Stimulated activated CD4-positive, alpha-beta T cell treated with anti-CD3 and anti-CD28 coated beads, Interleukin-4, amount 100 ng/mL, for 4 hours (primary cell): ENCODE data around the gene FOXRED2.
A peak's percentile ranks its signal among the peaks of the same experiment; 100 is the strongest.
"Not testable (repeated sequence)": the region's sequence is repeated elsewhere in the genome, so short reads cannot be mapped to it uniquely, and the experiment has no call there.

Experiments
- DNase-seq, 2 experiments: peaks; one replicate each; pipeline ENCODE4 v3.0.0-alpha.2; 2020

FOXRED2 gene

GRCh38 chr22:36469094-36469710 lies 37.6 kb downstream of the FOXRED2 start:
- DNase-seq, result no peak

DNA sequence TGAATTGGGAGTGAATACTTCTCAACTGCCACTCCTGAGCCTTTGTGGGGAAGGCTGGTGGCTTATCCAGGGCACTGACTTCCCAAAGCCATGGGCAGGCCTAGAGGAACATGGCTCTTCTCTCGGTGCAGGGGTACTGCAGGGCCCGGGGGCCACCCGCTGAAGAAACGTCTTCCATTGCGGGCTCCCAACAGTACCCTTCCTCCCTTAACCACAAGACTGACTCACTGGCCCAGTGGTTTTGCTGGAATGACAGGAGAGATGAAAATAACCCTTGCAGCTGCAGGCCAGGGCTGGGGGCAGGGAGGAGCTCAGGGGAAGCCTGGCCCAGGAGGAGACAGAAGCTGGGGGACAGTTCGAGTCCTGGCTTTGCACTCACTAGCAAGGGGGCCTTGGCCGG lies 38.9 kb downstream of the FOXRED2 start:
- no peak for DNase-seq

DNA sequence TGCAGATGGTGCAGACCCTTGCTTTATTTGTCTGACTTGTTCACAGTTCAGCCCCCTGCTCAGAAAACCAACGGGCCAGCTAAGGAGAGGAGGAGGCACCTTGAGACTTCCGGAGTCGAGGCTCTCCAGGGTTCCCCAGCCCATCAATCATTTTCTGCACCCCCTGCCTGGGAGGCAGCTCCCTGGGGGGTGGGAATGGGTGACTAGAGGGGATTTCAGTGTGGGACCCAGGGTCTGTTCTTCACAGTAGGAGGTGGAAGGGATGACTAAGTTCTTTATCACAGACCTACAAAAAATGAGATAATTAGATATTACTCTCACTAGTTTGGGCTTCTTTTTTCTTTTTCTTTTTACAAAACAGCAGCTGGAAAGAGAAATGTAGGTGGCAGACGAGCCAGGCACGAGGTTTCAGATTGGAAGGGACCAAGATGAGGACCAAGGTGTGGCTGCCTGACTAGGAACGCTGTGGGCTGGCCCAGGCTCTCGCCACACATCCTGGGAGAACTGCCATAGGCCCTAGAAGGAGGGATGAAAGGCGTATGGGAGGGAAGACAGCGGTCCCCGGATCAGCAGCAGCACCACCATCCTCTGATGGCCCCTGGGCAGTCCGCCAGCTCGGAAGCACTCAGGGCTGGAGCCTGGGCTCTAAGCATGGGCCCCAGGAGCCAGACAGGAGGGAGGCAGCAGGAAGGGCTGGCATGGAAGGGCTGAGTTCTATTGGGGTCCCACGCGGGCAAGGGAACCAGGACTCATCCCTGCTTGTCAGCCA lies 39.6 kb downstream of the FOXRED2 start:
- peak in 1 of 2 experiments; percentile 16 for DNase-seq

DNA sequence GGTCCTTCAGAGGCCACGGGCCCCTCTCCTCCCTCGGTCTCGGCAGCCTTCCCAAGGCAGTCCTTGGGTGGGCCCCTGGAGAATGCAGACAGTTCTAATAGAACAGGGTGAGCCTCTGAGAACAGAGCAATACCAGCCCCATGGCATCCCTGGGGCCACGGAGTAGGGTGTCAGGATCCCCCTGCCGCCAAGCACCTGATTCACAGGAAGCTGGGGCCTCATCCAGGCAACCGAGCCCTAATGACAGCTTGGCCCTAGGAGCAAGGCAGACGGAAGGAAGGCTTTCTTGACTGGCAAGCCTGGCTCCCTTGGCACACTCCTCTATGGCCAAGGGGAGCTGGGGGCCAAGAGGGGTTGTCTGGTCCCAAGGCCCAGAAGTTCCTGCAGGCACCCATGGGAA lies 40.6 kb downstream of the FOXRED2 start:
- no peak for DNase-seq

DNA sequence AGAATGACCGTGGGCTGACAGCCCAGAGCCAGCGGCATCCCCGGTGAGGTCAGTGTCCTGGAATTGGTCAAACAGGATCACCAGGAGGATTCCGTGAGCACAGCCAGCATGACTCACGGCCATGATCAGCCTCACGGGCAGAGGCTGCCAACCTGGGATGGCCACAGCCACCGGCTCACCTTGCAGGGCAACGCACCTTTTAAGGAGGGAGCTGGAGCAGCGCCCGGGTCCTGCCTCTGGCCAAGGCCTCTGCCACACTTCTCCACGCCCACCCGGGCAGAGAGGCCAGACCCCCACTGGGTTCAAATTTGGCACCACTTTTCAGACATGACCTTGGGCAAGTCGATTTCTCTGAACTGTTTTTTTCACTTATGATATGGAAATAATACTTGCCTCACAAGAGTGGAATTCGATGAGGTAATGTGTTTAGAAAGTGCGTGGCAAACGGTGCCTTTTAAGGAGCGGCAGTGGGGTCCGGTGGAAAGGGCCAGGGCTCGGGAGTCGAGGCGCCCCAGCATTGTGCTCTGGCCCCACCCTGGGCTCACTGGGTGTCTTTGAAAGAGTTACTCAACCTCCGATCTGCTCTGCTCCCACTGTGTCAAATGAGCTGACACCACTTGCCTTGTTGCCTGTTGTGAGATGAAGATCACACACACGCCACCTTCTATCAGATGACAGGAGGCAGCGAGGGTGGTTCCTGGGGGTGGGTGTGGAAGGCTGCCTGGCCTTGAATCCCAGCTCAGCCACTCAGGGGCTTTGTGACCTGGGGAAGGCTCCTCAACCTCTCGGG lies 41.4 kb downstream of the FOXRED2 start:
- no peak for DNase-seq

- DNase-seq, result no peak
These were observed 42.1 kb downstream of the FOXRED2 start for GRCh38 chr22:36464715-36465231.

DNA sequence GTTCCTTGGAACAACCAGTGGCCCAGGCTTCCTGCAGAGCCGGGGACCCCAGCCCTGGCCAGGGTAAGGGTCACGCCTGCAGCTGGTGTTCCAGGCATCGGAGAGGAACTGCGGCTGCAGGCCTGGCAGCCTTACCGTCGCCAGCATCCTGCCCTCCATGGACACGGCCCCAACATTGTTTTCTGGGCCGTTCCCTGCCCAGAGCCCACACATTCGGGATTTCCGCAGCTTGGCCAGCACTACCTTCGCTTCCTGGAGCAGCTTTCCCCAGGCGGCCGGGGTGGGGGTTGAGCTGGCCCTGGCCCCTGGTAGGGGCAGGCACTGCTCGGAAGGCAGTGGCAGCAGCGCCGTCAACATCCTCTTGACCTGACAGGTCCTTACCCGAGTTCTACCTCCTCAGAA lies 43.1 kb downstream of the FOXRED2 start:
- no peak for DNase-seq

- no peak for DNase-seq
These were observed 44.9 kb downstream of the FOXRED2 start for GRCh38 chr22:36461665-36462649.

GRCh38 chr22:36460202-36460601 lies 46.6 kb downstream of the FOXRED2 start:
- no peak for DNase-seq

DNA sequence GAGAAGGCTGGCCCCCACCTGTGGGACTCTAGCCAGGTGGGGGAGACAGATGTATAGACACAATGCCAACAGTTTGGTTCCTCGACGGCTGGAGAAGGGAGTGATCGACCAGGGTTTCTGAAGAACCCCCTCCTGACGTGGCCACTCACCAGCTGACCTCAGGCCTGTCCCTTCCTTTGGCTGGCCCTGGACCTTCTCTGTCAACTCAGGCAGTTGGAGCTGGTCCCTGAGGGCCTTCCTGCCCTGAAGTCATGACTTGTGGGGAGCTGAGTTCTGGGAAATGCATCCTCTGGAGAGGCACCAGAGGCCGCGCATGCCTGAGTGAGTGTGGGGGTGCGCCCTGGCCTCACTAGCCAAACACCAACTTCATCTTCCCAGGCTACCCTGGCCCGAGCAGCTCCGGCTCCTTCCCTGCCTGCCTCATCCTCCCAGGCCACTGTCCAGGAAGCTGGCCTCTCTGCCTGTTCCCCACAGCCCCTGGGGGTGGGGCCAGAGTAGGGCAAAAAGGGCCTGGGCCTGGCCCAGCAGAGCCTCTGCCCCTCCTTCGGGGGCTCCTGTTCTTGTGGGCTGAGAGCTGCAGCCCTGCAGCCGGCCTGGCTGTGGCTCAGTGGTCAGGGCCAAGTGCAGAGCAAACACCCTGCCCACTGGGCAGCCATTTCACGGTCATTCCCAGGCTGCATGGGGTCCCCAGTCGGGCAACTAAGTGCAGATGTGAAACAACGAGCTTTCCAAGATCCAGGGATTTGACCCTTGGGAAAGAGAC lies 49.0 kb downstream of the FOXRED2 start:
- no peak for DNase-seq

GRCh38 chr22:36456464-36456845 lies 50.4 kb downstream of the FOXRED2 start:
- no peak for DNase-seq

GRCh38 chr22:36455571-36456463 lies 51.0 kb downstream of the FOXRED2 start:
- DNase-seq, result no peak

DNA sequence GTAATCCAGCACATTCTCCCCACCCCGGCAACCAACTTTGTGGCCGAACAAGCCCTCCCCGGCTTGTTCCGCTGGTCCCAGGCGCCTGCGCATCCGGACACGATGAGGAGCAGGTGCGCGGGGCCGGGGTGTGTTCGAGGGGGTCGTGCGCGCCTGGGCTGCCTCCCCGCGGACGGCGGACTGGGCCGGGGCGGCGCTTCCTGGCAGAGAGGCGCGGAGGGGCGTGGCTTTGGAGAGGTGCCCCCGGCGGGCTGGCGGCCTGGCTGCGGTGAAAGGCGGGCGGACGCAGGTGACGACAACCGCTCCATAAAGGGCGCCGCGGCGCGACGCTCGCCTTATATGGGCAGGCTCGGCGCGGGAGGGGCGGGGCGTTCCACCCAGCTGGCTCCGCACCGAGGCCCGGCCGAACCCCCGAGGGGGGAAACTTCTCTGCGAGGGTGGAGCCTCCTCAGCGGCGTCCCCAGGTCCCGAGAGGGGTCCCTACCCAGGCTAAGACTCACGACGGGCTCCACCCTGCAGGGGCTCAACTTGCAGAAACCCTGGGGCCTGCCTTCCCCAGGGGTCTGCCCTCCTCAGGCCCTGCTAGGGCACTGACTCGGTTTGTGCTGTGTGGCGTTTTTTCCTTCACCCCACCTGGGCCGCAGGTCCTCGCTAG lies 51.8 kb downstream of the FOXRED2 start:
- DNase-seq, result peak; percentile 95 to 96

- no peak for DNase-seq
These were observed 52.9 kb downstream of the FOXRED2 start for GRCh38 chr22:36453855-36454378.

DNA sequence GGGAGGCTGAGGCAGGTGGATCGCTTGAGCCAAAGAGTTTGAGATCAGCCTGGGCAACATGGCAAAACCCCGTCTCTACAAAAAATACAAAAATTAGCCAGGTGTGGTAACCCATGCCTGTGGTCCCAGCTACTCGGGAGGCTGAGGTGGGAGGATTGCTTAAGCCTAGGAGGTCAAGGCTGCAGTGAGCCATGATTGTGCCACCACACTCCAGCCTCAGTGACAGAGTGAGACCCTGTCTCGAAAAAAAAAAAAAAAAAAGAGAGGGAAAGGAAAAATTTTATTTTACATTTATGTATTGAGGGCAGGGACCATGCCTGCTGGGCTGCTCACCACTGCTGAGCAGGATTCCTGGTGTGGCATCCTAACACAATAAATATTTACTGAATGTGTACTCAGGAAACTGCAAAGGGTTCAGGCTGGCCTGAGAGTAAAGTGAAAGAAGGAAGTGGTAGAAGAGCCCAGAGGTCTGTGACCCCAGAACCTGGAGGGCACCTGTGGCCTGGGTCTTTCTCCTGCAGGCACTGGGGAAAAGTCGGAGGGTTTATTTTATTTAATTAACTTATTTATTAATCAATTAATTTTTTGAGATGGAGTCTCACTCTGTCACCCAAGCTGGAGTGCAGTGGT lies 53.7 kb downstream of the FOXRED2 start:
- not testable (repeated sequence) for DNase-seq

- DNase-seq, result peak in 1 of 2 experiments; percentile 31
These were observed 54.4 kb downstream of the FOXRED2 start for GRCh38 chr22:36452250-36452977.

DNA sequence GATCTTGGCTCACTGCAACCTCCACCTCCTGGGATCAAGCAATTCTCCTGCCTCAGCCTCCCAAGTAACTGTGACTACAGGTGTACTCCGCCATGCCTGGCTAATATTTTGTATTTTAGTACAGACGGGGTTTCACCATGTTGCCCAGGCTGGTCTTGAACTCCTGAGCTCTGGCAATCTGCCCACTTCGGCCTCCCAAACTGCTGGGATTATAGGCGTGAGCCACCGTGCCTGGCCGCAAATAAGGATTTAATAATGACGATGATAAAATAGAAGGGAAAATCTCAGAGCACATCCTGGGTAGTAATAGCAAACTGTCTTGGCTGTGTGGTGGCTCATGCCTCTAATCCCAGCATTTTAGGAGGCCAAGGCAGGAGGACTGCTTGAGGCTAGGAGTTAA lies 55.9 kb downstream of the FOXRED2 start:
- not testable (repeated sequence) for DNase-seq

DNA sequence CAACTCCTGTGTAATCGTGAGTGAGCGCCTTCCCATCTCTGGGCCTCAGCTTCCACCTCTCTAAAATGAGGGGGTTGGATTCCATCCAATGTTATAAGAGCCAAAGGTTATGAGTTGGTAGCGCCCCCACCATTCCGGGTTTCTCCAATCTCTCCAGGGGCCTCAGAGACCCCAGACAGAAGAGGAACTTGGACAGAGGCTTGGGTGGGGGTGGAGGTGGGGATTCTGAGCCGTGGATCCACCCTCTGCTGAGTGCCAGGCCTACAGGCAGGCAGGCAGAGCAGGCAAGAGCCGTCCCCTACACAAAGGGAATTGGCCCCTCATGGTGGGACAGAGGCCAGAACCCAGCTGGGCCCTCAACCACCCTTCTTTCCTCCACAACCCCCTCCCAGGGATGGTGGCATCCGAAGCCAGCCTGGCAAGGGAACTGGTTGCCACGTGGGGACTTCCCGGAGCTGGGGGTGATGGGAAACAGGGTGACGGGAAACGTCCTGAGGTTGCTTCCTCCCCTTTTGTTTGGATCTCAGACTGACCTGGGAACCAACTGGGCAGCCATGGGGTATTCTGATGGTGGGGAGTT lies 57.2 kb downstream of the FOXRED2 start:
- DNase-seq, result no peak
